Endothelial cell (in vitro differentiated cells): ENCODE data around the gene CAPRIN1. TPM values are rescaled to one million over a fixed set of nuclear protein-coding genes. Genes with fewer than 3 reads are reported as not detected.

Source experiments
- DNase-seq: peaks from one replicate; pipeline ENCODE4 v3.0.0; 2021; ENCODE audit warnings: low spot score
- H3K27ac Mint-ChIP-seq: one replicate; pipeline ENCODE4 v1.8.0; 2021; ENCODE audit warnings: mixed read lengths, inconsistent platforms; ENCODE audit not compliant: unreplicated experiment
- H3K27me3 Mint-ChIP-seq: one replicate; pipeline ENCODE4 v1.8.0; 2021; ENCODE audit warnings: mild to moderate bottlenecking, moderate library complexity, mixed read lengths, inconsistent platforms; ENCODE audit not compliant: unreplicated experiment
- H3K36me3 Mint-ChIP-seq: one replicate; pipeline ENCODE4 v1.8.0; 2021; ENCODE audit warnings: mild to moderate bottlenecking, low read depth, mixed read lengths, inconsistent platforms; ENCODE audit not compliant: unreplicated experiment
- H3K4me1 Mint-ChIP-seq: one replicate; pipeline ENCODE4 v1.8.0; 2021; ENCODE audit warnings: mild to moderate bottlenecking, mixed read lengths, inconsistent platforms; ENCODE audit not compliant: unreplicated experiment
- H3K4me3 Mint-ChIP-seq: one replicate; pipeline ENCODE4 v1.8.0; 2021; ENCODE audit warnings: mild to moderate bottlenecking, mixed read lengths, inconsistent platforms; ENCODE audit not compliant: unreplicated experiment
- H3K9me3 Mint-ChIP-seq: one replicate; pipeline ENCODE4 v1.8.0; 2021; ENCODE audit warnings: mixed read lengths, inconsistent platforms; ENCODE audit not compliant: unreplicated experiment
- total RNA-seq: library from RNA; stranded (reverse); fragmentation: NEBNext Ultra II Directional; extraction: Animal tissue kit (Norgen Biotek cat#: 25700); gene quantifications from one replicate; pipeline ENCODE4 v1.2.1, GENCODE V29; 2021; ENCODE audit not compliant: unreplicated experiment
- TF ChIP-seq, protein P1 (sequence below): fragments of 200-600 bp; sonication (generic); IDR thresholded peaks from one replicate; pipeline ENCODE4 v1.5.0; 2021; ENCODE audit warnings: antibody characterized with exemption; ENCODE audit not compliant: unreplicated experiment

CAPRIN1 gene
- total RNA-seq, 1 donor from 2014 or later, result 257 TPM

DNA sequence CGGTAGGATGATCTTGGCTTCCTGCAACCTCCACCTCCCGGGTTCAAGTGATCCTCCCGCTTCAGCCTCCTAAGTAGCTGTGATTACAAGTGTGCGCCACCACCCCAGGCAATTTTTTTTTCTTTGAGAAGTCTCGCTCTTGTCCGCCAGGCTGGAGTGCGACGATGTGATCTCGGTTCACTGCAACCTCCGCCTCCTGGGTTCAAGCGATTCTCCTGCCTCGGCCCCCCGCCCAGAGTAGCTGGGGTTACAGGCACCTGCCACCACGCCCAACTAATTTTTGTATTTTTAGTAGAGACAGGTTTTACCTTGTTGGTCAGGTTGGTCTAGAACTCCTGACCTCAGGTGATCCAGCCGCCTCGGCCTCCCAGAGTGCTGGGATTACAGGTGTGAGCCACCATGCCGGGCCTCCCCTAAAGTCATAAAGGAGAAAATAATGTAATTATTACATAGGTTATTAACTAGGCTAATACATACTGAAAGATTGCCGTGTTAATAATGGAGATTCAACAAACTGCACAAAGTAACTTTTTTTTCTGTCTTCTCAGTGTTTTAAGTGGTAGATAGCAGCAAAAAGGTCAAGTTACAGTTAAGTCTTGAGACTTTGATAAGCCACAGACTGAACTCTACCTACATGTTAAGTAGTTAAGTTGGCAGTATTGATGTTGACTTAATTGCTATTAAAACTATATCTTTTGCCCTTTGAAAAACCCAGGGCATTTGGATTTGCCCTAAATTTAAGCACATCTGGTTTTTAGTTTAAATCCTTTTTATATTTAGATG is 3.9 kb downstream of the CAPRIN1 start:
- Mint-ChIP-seq H3K27ac (no peak overlapping the region), H3K27me3 (peaks cover 9% of the 10 kb centered on the region), H3K4me3 (peak overlapping the region; percentile 59), H3K36me3 (peaks cover 12% of the 10 kb centered on the region), H3K4me1 (peaks cover 31% of the 10 kb centered on the region), H3K9me3 (no peaks in the 10 kb centered on the region)
- TF ChIP-seq, protein P1, sequence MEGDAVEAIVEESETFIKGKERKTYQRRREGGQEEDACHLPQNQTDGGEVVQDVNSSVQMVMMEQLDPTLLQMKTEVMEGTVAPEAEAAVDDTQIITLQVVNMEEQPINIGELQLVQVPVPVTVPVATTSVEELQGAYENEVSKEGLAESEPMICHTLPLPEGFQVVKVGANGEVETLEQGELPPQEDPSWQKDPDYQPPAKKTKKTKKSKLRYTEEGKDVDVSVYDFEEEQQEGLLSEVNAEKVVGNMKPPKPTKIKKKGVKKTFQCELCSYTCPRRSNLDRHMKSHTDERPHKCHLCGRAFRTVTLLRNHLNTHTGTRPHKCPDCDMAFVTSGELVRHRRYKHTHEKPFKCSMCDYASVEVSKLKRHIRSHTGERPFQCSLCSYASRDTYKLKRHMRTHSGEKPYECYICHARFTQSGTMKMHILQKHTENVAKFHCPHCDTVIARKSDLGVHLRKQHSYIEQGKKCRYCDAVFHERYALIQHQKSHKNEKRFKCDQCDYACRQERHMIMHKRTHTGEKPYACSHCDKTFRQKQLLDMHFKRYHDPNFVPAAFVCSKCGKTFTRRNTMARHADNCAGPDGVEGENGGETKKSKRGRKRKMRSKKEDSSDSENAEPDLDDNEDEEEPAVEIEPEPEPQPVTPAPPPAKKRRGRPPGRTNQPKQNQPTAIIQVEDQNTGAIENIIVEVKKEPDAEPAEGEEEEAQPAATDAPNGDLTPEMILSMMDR, result no peak
- no peak for DNase-seq

- TF ChIP-seq, protein P1, result no peak
- no peak overlapping the region for H3K4me3 Mint-ChIP-seq
- no peak overlapping the region for H3K27ac Mint-ChIP-seq
- no peak for DNase-seq
- H3K27me3 Mint-ChIP-seq, result peaks cover 5% of the 10 kb centered on the region
- H3K9me3 Mint-ChIP-seq, result no peaks in the 10 kb centered on the region
- H3K36me3 Mint-ChIP-seq, result peaks cover 12% of the 10 kb centered on the region
- peaks cover 28% of the 10 kb centered on the region for H3K4me1 Mint-ChIP-seq
Observed at GRCh38 chr11:34056672-34057071, 5.1 kb downstream of the CAPRIN1 start.

DNA sequence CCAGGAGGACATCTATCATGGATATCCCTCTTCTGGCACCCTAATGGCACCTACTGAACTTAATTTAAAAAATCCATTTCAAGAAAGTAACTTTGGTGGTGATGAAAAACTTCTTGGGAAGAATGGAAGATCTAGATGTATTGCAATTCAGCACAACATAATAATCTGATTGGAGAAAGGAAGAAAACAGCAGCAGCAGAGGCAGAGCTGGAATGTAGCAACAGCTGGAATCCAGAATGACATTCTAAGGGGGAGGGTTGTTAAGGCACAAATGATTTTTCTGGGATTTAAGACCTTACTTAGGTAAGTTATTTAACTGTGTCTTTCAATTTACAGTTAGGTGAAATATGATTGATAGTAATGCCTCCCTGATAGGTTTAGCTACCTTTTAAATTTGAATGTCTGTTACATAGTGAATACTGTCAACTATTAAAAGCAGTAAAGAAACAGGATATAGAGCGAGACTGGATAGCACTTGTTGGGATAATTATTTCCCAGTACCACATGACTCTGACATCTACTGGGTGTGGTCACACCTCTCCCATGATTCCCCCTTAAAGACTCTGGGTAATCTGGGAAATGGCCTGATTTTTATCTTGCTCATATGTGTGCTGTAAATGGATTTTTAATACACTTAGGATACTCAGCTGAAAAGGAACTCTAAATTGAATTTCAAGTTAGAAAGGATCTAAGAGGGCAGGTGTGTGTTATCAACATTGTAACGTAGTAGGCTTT is 11.7 kb downstream of the CAPRIN1 start:
- TF ChIP-seq, protein P1, result no peak
- Mint-ChIP-seq H3K27me3 (peaks cover 2% of the 10 kb centered on the region), H3K27ac (peak overlapping the region; percentile 74), H3K4me1 (peaks cover 23% of the 10 kb centered on the region), H3K4me3 (peak overlapping the region; percentile 31), H3K36me3 (peaks cover 13% of the 10 kb centered on the region), H3K9me3 (no peaks in the 10 kb centered on the region)
- DNase-seq, result no peak

DNA sequence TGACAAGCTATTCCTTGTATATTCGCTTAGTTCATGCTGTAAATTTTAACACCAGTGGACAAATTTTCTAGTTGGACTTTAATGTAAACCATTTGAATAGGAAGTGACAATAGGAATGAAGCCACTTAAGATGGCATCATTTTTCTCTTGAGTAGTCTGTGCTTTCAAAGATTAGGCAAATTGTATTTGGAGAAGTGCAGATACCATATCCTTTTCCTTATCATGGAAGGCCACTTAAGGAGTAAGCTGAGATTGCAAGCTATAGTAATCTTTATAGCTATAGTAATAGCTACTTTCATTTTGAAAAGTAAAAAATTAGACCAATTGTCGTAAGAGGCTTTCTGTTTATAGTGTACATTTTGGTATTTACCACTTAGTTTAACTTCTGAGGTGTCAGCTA is 12.8 kb downstream of the CAPRIN1 start:
- no peak for DNase-seq
- Mint-ChIP-seq H3K27me3 (peaks cover 2% of the 10 kb centered on the region), H3K36me3 (peaks cover 13% of the 10 kb centered on the region), H3K4me3 (no peak overlapping the region), H3K27ac (no peak overlapping the region), H3K9me3 (no peaks in the 10 kb centered on the region), H3K4me1 (peaks cover 17% of the 10 kb centered on the region)
- TF ChIP-seq, protein P1, result no peak
